HCT116 (cell line): ENCODE measurements around the gene ANKRD23.

Experiments
- CEBPB ChIP-seq: IDR thresholded peaks from 2 replicates; pipeline ENCODE4 v1.6.1; 2012; ENCODE audit warnings: low read depth
- EGR1 ChIP-seq: IDR thresholded peaks from 2 replicates; pipeline ENCODE4 v1.6.1; 2012; ENCODE audit warnings: low read depth
- EZH2phosphoT487 ChIP-seq: fragments of 200-600 bp; IDR thresholded peaks from 2 replicates; pipeline ENCODE4 v1.6.1; 2018; ENCODE audit warnings: antibody characterized with exemption, borderline replicate concordance
- JUND ChIP-seq: IDR thresholded peaks from 2 replicates; pipeline ENCODE4 v1.6.1; 2012
- POLR2A ChIP-seq: IDR thresholded peaks from 2 replicates; pipeline ENCODE4 v1.7.0; 2011; ENCODE audit warnings: borderline replicate concordance; ENCODE audit not compliant: insufficient read depth, insufficient read length; ENCODE audit errors: extremely low read depth
- RAD21 ChIP-seq: IDR thresholded peaks from 2 replicates; pipeline ENCODE4 v1.6.1; 2012; ENCODE audit warnings: low read depth, mild to moderate bottlenecking
- REST ChIP-seq: IDR thresholded peaks from 2 replicates; pipeline ENCODE4 v1.6.1; 2012; ENCODE audit warnings: low read depth
- YY1 ChIP-seq: IDR thresholded peaks from 2 replicates; pipeline ENCODE4 v1.6.1; 2011; ENCODE audit warnings: low read length, low read depth, moderate library complexity, mild to moderate bottlenecking; ENCODE audit not compliant: insufficient replicate concordance; ENCODE audit errors: extremely low read depth
- ZBTB33 ChIP-seq: IDR thresholded peaks from 2 replicates; pipeline ENCODE4 v1.6.1; 2011; ENCODE audit warnings: mild to moderate bottlenecking, low read length, moderate library complexity; ENCODE audit not compliant: insufficient replicate concordance; ENCODE audit errors: extremely low read depth
- TF ChIP-seq, protein P1 (sequence below), 3 experiments: fragments of 200-600 bp in 1 of 3; sonication (generic) in 1 of 3; IDR thresholded peaks in 2 of 3; conservative IDR thresholded peaks in 1 of 3; 2 replicates each; pipeline ENCODE4 v1.5.1; 2012 to 2017; ENCODE audit warnings: low read depth in 2 of 3, low read length in 2 of 3, antibody characterized with exemption in 1 of 3, borderline replicate concordance in 1 of 3, control low read depth in 1 of 3, mild to moderate bottlenecking in 1 of 3, mixed read lengths in 1 of 3, mixed run types in 1 of 3, moderate library complexity in 1 of 3; ENCODE audit not compliant: insufficient read depth in 1 of 3

GRCh38 chr2:96890726-96891385 is 47.0 kb upstream of the ANKRD23 start:
- TF ChIP-seq POLR2A = no peak
- no peak for TF ChIP-seq EGR1
- TF ChIP-seq, protein P1, sequence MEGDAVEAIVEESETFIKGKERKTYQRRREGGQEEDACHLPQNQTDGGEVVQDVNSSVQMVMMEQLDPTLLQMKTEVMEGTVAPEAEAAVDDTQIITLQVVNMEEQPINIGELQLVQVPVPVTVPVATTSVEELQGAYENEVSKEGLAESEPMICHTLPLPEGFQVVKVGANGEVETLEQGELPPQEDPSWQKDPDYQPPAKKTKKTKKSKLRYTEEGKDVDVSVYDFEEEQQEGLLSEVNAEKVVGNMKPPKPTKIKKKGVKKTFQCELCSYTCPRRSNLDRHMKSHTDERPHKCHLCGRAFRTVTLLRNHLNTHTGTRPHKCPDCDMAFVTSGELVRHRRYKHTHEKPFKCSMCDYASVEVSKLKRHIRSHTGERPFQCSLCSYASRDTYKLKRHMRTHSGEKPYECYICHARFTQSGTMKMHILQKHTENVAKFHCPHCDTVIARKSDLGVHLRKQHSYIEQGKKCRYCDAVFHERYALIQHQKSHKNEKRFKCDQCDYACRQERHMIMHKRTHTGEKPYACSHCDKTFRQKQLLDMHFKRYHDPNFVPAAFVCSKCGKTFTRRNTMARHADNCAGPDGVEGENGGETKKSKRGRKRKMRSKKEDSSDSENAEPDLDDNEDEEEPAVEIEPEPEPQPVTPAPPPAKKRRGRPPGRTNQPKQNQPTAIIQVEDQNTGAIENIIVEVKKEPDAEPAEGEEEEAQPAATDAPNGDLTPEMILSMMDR (IDR thresholded peaks at IDR 0.05 in 2 of 3, conservative IDR thresholded peaks at IDR 0.05 in 1 of 3; ENCODE audit: borderline replicate concordance in 1 of 3, insufficient read depth in 1 of 3, low read depth in 2 of 3, low read length in 2 of 3) = no peak
- TF ChIP-seq EZH2phosphoT487 = no peak
- no peak for TF ChIP-seq RAD21
- no peak for TF ChIP-seq REST
- TF ChIP-seq ZBTB33 = no peak
- no peak for TF ChIP-seq CEBPB
- no peak for TF ChIP-seq YY1
- no peak for TF ChIP-seq JUND
